ENCODE measurements around the gene CUEDC1.
A peak's percentile ranks its signal among the peaks of the same experiment; 100 is the strongest.
"Not testable (repeated sequence)": the region's sequence is repeated elsewhere in the genome, so short reads cannot be mapped to it uniquely, and the experiment has no call there.

The CUEDC1 gene

GRCh38 chr17:57984936-57985674 is 29.9 kb upstream of the CUEDC1 start:
- no peak for DNase-seq (ENCODE audit: low spot score)

GRCh38 chr17:57984261-57984890 is 29.2 kb upstream of the CUEDC1 start:
- no peak for DNase-seq (ENCODE audit: low spot score)

- no peak for DNase-seq (ENCODE audit: low spot score)
Measured at GRCh38 chr17:57983446-57983845, 28.2 kb upstream of the CUEDC1 start.

GRCh38 chr17:57982452-57983170 is 27.4 kb upstream of the CUEDC1 start:
- no peak for DNase-seq (ENCODE audit: low spot score)

GRCh38 chr17:57980522-57980921 is 25.3 kb upstream of the CUEDC1 start:
- no peak for DNase-seq (ENCODE audit: low spot score)

GRCh38 chr17:57979076-57979475 is 23.9 kb upstream of the CUEDC1 start:
- no peak for DNase-seq (ENCODE audit: low spot score)

- peak; percentile 72 for DNase-seq (ENCODE audit: low spot score)
Measured at GRCh38 chr17:57976594-57976993, 21.4 kb upstream of the CUEDC1 start.

- no peak for DNase-seq (ENCODE audit: low spot score)
Measured at GRCh38 chr17:57975044-57975443, 19.8 kb upstream of the CUEDC1 start.

GRCh38 chr17:57974053-57974824 is 19.0 kb upstream of the CUEDC1 start:
- not testable (repeated sequence) for DNase-seq (ENCODE audit: low spot score)

GRCh38 chr17:57972151-57972550 is 16.9 kb upstream of the CUEDC1 start:
- DNase-seq (ENCODE audit: low spot score) = no peak

- no peak for DNase-seq (ENCODE audit: low spot score)
Measured at GRCh38 chr17:57971572-57971971, 16.4 kb upstream of the CUEDC1 start.

GRCh38 chr17:57970710-57971109 is 15.5 kb upstream of the CUEDC1 start:
- no peak for DNase-seq (ENCODE audit: low spot score)

- no peak for DNase-seq (ENCODE audit: low spot score)
Measured at GRCh38 chr17:57968456-57968855, 13.2 kb upstream of the CUEDC1 start.

- no peak for DNase-seq (ENCODE audit: low spot score)
Measured at GRCh38 chr17:57966875-57967274, 11.7 kb upstream of the CUEDC1 start.

- no peak for DNase-seq (ENCODE audit: low spot score)
Measured at GRCh38 chr17:57966246-57966645, 11.0 kb upstream of the CUEDC1 start.

GRCh38 chr17:57965521-57966160 is 10.4 kb upstream of the CUEDC1 start:
- no peak for DNase-seq (ENCODE audit: low spot score)

- no peak for DNase-seq (ENCODE audit: low spot score)
Measured at GRCh38 chr17:57963149-57963511, 7.9 kb upstream of the CUEDC1 start.

- no peak for DNase-seq (ENCODE audit: low spot score)
Measured at GRCh38 chr17:57962279-57963148, 7.3 kb upstream of the CUEDC1 start.

GRCh38 chr17:57959929-57960328 is 4.7 kb upstream of the CUEDC1 start:
- no peak for DNase-seq (ENCODE audit: low spot score)

GRCh38 chr17:57958391-57958790 is 3.2 kb upstream of the CUEDC1 start:
- not testable (repeated sequence) for DNase-seq (ENCODE audit: low spot score)

- no peak for DNase-seq (ENCODE audit: low spot score)
Measured at GRCh38 chr17:57957886-57958285, 2.7 kb upstream of the CUEDC1 start.

Data from putamen (tissue), 1 donor.